Heart left ventricle (tissue), 13 donors: ENCODE data around the gene FYB2.

Experiments
- CTCF ChIP-seq, 12 donors: fragments of 200-600 bp; sonication (generic) in 4 of 12; IDR thresholded peaks; one replicate each; pipeline versions ENCODE4 v1.5.0 to v1.8.0; 2018 to 2022; ENCODE audit warnings: antibody characterized with exemption in 12 of 12, mild to moderate bottlenecking in 5 of 12
- POLR2A ChIP-seq, 2 donors: fragments of 450-650 bp; IDR thresholded peaks; one replicate each; pipeline ENCODE4 v1.6.1; 2017; ENCODE audit warnings: antibody characterized with exemption in 2 of 2, mild to moderate bottlenecking in 2 of 2, moderate library complexity in 2 of 2
- donor health status: ischemic (EF 13 %, LVEDD 7.1; RV severe dilation, severe dysfunction).
- donor health status: DM: no; HTN: yes; CAD: no.
- donor health status: DM: no; HTN: no; CAD: no.
- donor health status: ischemic (EF 25% LVEDD 6.9; RV normal size, moderate dysfunction).
- donor health status: ischemic (EF 25% LVEDD 5.7; RV mildly dilated, moderate dysfunction).
- donor health status: ischemic (EF 35%, LVEDD 5.7; RV mildly dilated, moderate dysfunction).
- donor health status: nonischemic (EF 11% LVEDD 7.7; RV severe dilation, severe dysfunction).
- donor health status: DM: yes; HTN: yes; CAD: no.
- donor health status: PGD.
- donor health status: ischemic (EF 29% LVEDD 5.4; RV normal size, mild dysfunction).
- donor health status: nonischemic (EF 23%, LVEDD 6.1; RV moderate dilation, normal function).

GRCh38 chr1:56833088-56833487 lies 13.9 kb upstream of the FYB2 start:
- TF ChIP-seq CTCF (IDR thresholded peaks at IDR 0.05) (no peak), POLR2A (IDR thresholded peaks at IDR 0.05) (no peak)
